GM19328 (cell line): Measurements from ENCODE around the gene RTN4R.

Source experiments
- ATAC-seq: cut with Tn5 transposase; IDR thresholded peaks from one replicate; pipeline ENCODE4 v1.9.1; 2021; ENCODE audit warnings: mild to moderate bottlenecking, moderate library complexity; ENCODE audit not compliant: unreplicated experiment

Gene RTN4R

DNA sequence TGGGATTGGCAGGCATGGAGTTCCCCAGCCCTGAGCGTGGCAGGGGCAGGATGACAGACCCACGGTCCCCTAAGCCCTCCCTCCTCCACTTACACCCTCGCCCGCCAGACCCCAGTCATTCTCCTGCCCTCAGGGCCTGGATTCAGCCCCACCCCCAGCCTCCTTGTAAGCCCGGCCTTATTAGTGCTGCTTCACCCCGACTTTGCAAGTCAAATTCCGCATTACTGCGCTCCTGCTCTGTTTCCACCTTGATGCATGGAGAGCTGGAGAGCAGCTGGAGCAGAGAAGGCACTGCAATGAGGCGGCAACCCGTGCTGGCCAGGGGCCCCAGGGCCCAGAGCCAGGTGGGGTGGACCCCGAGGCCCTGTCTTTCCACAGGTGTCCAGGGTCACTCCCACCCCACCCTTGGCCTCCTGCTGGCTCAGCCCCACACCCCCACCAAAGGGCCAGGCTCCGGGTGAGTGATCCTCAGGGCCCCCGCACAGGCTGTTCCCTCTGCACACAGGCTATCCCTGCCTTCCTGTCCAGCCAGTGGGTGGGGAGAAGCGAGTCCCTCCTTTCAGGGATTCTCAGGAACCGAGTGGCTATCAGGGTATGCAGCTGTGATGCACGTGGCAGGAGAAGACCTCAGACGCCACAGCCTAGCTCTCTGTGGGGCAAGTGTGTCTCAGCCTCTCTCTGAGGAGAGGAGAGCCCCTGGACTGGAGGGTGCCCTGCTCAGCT lies 36.4 kb downstream of the RTN4R start:
- ATAC-seq = no peak

DNA sequence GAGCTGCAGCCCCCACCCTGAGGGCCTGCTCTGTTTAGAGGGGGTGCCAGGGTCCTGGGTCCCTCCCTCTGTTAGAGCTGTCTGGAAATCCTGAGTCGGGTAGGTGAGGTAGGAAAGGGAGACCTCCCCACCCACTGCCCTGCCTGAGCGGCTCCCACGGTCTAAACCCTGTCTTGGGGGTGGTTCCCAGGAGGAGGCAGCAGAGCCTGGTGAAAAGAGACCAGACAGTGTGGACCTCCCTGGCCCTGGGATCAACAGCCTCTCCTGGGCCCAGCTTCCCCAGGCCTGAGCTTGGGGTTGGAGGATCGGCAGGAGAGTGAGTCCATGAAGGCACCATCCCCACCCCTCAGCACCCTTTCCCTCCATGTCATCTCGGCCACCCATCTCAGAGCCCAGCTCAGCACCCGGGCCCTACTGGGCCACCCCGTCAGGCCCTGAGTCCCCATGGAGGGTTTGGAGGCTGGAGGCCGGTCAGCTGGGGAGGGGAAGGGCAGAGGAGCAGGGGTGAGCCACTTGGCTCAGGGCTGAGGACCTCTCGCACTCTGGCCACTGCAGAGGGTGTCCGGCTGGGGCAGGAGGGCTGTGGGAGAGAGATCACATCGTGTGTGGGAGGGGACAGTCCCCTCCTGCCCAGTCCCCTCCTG lies 37.2 kb downstream of the RTN4R start:
- no peak for ATAC-seq

DNA sequence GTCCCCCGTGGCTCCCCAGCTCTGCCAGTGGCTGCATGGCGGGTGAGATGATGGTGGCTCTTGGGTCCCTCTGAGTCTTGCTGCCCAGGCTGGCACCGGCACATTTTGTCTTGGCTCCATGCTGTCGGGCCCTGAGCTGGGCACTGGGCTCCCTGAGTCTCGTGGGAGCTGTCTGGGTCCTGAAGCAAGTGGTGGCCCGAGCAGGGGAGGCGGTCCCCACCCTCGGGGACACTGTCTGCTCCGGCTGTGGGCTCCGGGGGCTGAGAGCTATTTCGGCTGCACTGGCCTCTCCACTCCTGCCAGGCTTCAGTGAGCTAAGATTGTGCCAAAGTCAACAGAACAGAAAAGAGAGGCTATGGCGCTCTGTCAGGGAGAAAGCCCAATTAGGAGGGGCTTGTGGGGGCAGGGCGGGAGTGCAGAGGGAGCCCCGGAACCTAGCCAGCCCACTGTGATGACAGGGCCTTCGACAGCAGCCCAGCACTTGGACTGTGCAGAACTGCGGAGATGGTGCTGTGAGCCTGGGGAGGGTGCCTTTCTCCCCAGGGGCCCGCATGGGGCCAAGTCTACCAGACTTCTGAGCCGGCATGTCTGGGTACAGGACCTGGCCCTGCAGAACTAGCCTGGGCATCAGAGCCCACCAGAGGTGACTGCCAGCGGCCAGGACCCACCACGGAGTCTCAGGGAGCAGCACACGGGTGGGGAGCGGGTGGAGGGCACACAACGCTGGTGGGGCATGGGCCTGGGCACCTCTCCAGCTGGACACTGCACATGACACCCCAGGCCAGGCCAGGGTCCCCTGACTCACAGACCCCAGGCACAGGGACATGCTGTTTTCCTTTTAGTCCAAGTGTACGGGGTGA lies 38.0 kb downstream of the RTN4R start:
- ATAC-seq = no peak

DNA sequence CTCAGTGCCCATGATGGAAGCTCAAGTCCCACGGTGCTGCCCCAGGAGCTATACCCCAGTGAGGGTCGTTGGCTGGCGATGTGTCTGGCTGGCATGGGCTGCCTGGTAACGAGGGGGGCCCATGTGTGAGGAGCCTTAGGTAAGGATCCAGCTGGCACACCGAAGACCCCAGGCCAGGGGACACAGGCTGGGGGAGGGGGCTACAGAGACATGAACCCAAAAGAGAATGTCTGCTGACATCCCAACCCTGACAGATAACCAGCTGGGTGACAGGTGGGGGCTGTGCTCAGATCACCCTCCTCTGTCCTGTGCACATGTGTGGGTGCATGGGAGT lies 39.2 kb downstream of the RTN4R start:
- ATAC-seq = no peak

DNA sequence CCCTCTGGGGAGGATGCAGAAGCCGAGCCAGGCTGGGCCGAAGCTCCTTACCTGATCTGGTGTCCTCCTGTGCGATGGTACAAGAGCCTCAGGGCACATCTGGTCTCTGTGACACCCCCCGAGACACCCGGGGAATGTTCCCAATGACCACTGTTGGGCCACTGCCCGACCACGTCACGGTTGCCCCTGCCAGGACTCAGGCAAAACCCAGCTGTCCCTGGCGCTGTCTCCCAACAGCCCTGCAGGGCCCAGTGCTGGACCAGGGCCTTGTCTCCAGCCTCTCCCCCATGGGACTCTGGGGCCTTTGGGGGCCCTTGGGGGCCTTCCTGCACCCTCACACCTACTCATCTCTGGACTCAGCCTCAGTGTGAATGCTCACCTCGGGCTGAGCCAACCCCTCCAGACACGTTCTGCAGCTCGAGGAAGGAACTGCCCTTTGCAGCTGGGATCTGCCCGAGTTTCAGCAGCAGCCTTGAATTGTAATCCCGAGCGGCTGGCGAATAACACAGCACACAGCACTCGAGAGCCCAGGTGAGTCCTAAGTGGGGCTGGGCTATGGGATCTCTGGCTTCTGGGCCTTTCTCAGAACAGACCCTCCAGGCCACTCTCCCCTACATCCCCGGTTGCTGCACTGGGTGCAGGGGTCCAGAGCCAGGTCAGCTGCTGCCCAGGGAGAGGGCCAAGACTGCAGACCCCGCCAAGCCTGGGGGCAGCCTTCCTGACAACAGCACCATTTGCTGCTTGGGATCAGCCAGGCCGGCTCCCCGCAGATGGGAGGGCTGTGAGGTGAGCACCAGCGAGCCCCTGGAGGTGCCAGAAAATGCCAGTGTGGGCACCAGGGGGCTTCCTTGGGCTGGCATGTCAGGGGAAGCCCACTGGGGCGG lies 39.8 kb downstream of the RTN4R start:
- no peak for ATAC-seq

DNA sequence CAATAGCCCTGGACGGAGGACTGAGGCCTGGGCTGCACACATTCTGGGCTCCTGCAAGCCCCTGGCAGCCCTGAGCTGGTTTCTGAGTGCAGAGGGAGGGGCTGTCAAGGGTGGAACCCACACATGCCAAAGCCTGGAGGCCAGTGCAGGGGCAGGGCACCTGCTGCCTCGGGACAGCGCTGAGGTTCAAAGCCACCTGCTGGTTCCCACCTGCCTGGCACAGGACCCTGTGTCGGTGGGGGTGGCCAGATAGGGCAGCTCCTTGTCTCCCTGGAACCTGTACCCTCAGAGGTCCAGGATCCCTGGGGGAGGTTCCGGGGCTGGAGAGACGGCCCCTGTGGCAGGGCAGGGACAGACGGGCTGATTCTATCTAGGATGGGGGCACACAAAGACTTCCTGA lies 40.8 kb downstream of the RTN4R start:
- no peak for ATAC-seq

DNA sequence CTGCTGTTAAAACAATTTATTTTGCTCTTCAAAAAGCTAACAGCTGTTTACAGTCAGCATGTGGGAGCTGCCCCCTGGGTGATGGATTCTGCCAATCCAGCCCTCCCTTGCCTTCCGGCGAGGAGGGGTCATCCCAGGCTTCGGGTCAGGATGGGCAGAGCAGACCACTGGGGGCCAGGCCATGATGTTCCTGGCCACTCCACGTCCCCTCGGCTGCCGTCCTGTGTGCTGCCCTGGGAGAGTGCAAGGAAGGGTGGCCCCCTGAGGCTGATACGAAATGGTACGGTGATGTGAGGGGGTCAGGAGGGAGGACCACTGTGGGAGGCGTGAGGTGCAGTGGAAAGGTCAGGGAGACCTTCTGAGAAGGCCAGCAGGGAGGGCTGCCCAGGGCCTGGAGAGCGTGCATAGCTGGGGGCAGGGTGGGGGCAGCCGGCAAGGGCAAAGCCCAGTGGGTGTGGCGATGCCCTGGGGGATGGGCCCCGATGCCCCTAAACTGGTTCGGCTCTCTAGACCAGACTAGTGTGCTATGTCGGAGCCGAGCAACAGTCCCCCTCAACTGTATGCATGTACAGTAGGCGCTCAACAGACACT lies 41.3 kb downstream of the RTN4R start:
- no peak for ATAC-seq

DNA sequence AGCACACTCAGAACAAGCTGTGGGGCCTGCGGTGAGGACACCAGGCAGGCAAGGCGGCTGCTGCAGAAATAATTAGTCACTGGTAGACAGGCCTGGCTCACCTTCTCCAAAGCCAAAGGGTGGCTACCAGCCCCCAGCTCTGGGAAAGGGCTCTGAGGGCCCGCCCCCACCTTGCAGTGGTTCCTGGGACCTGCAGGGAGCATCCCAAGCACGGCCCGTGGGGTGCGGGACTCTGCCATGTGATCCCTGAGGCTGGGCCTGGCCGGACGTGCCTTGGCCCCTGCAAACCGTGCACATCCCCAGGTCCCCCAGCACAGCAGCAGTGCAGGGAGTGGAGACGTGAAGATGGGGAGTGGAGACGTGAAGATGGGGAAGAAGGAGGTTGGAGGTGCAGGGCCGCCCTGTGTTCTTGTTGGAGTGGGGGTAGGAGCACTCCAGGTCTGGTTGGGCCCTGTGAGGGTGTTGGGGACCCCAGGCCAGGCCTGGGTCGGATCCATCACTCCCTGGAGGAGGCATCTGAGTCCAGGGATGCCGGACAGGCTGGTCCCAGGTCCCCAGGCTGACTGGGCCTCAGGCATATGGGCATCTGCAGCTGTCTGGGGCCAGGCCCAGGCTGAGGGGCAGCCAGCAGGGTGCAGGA lies 41.9 kb downstream of the RTN4R start:
- ATAC-seq = no peak

DNA sequence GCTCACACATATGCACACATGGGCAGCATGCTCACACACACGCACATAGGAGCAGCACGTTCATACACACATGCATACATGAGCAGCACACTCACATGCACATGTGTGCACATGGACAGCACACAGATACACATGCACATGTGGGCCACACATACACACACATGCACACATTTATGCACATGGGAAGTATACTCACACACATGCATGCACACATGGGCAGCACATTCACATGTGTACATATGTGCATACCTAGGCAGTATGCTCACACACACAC lies 42.5 kb downstream of the RTN4R start:
- no peak for ATAC-seq

DNA sequence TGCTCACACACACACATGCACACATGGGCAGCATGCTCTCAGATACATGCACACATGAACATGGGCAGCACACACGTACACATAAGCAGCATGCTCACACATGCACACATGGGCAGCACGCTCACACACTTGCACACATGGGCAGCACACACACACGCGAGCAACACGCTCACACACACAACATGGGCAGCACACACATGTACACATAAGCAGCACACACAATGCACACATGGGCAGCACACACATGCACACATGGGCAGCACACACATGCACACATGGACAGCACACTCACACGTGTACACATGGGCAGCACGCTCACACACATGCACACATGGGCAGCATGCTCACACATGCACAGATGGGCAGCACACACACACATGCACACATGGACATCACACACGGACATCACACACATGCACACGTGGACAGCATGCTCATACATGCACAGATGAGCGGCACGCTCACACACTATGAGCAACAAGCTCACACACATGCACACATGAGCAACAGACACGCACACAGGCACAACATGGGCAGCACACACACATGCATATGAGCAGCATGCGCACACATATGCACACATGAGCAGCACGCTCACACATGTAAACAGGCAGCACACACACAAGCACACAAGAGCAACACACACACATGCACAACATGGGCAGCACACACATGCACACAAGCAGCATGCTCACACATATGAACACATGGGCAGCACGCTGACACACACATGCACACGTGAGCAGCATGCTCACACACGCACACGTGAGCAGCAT lies 43.0 kb downstream of the RTN4R start:
- ATAC-seq = no peak

DNA sequence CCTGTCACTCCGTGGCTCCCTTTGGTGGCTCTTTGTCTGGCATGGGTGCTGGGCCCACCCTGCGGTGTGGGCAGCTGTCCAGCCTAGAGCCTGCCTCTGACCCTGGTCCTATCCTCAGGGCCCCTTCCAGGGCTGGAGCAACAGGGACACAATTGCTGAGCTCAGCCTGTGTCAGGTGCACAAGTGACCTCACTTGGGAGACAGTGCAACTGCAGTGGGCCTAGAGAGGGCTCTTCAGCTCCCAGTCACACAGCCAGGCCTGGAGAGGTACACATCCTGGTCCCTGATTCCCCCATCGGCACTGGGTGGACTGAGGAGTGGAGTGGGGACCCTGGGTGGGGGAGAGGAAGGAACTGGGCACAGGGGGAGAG lies 43.9 kb downstream of the RTN4R start:
- no peak for ATAC-seq

DNA sequence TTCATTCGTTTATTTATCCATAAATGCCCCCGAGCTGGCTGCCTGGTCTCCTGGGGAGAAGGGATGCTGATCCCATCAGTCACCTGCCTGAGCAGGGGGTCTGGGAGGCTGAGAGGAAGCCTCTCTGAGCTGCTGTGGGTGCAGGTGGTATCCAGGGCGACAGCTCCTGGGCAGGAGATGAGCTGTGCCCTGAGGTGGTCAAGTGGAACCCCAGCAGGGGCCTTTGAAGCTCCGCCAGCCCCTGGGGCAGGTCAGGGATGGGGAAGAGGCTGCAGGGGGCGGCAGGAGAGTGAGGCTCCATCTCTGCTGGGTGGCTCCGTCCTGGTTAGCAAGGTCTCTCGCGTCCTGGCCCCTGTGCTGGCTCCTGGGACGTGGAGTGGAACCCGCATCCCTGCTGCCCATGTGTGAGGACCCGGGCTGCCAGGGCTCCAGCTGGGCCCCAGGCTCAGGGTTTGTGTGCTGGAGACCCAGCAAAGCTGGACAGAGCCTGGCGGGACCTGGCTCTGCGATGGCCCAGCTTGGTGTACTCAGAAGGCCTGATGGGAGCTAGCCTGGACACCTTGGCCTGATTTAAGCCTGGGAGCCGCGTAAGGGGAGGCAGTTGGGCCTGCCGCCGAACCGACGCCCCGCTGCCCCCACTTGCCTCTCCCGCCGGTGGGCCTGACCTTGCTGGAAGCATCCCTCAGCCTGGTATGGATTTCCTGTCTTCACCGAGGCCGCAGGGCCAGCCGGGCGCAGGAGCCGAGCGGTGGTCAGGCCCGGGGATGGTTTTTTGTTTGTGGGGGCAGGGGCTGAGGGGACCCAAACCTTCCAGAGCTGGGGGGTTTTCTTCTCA lies 44.5 kb downstream of the RTN4R start:
- ATAC-seq = no peak

DNA sequence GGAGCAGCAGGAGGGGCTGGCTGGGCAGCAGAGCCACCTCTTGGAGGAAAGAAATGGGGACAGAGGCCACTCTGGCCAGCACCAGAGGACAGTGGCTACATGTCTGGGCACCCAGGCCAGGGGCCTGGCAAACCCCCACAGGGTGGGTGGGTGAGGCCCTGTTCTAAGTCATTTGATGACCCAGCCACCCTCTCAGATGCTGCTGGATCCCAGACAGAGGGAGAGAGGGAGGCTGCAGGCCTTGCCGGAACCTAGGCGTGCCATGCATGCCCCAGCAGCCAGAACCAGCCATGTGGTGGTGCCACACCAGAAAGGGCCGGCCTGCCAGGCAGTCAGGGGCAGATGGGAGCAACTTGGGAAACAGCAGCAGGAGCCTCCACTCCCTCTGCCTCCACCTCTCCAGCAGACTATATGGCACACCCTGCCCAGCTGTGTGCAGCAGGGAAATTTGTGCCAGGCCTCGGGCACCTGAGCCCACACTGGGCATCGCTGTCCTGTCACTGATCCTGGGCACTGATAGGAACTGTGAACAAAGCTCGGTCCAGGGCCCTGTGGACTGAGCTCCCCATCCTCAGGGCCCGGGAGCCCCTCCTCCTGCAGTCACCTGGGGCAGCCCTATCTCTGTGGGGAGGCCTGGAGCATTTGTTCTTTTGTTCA lies 45.2 kb downstream of the RTN4R start:
- no peak for ATAC-seq

DNA sequence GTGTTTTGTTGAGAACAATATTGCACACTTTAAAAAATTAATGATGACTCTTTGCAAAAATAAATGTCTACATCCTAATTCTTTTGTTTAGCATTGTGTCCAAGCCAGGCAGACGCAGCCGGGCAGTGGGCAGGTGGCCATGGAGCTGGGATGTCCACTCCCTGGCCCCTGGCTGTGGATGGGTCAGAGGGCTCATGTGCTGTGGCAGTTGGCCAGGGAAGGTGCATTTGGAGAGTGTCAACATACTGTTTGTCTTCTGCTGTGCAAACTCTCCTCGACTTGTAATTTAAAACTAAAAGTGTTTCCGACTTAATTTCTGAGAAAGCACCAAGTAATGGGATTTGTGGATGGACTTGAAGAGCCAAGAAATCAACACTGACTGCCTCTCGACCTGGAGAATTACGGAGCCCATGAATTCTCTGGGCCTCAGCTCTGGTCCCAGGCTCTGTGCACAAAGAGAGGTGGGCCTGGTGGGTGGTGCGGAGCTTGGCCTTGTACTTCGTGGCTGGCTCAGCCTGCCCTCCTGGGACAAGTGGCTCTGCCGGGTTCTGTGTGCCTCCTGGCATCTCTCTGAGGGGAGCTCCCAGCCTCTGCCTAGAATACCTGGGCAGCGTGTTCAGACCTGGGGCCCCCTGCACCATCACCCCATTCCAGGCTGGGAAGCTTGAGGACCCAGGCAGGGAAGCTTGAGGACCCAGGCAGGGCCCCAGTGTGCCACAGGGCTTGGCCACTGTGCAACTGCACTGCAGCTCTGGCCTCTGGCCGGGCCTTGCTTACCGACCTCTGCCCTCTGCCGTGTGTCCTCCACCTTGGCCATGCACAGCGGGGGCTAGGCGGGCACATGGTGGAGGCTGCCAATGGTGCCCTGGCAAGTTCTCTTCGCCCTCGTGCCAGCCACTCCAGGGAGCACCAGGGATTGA lies 46.4 kb downstream of the RTN4R start:
- ATAC-seq = no peak

DNA sequence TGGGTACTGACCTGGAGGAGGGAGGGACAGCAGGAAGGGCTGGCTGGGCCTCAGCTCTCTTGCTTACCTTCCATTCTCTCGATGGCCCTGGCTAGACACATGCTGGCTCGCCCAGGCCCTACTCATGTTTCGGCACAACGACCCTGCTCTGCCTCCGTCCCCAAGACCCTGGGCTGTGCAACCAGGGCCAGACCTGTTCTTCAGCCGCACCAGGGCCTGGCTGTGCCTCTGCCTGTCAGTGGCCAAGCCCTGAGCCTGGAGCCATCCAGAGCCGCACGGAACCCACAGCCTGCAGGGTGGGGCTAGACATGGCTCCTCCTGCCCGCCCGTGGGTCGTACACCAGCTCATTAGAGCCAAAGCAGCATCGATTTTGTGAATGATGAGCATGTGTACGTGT lies 47.5 kb downstream of the RTN4R start:
- ATAC-seq = no peak

DNA sequence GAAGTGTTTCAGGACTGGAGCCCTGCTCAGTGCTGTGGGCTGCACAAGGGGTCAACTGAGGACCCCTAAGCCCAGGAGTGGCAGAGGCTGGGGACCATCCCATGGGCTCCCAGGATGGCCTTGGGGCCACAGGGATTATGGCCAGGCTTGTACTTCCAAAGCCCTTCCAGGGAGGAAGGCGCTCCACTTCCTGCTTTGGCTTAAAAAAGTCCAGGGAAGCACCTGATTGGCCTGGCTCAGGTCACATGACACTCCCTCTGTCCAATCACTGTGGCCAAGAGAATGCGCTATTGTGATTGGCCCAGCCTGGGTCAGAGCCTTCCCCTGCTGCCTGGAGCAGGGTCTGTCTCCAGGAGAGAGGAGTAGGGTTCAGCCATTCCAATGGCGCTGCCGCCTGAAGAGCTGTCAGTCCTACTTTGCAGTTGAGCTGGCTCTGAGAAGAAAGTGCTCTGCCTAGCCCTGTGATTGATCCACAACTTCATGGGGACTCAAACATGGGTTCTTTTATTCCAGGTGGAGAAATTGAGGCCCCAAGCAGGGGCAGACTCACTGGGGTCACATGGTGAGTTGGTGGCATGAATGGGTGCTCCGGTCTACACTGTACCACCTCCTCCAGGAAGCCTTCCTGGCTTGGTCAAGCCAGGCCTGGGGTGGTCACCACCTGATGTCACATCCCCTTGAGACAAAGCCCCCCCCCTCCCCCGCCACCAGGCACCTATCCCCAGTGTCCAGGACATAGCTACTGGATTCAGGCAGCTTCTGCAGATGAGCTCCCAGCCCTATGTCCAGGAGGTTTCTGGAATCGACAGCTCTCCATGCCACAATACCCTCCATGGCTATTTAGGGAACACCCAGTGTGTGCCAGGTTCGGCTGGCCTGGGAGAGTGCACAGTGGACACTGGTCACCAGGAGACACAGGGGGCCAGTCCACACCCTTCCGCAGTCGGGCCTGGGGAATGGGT lies 48.2 kb downstream of the RTN4R start:
- ATAC-seq = no peak
